Fibroblast of lung (primary cell): ENCODE results near the gene HMGCR. TPM values are rescaled to one million over a fixed set of nuclear protein-coding genes. Genes with fewer than 3 reads are reported as not detected.
"Not testable (repeated sequence)": the region's sequence is repeated elsewhere in the genome, so short reads cannot be mapped to it uniquely, and the experiment has no call there.

Experiments
- DNase-seq, 2 donors: peaks; one replicate each; pipeline versions ENCODE4 v3.0.0 to v3.0.0-alpha.2; 2010; ENCODE audit warnings: low read depth in 2 of 2
- H2AFZ ChIP-seq: 2 replicates; pipeline ENCODE4 v1.5.1; 2012; ENCODE audit warnings: low read length, control low read depth, inconsistent platforms
- H3K27ac ChIP-seq: 2 replicates; pipeline ENCODE4 v1.5.1; 2011; ENCODE audit warnings: low read length, control low read depth; ENCODE audit not compliant: insufficient read depth
- H3K27me3 ChIP-seq: 2 replicates; pipeline ENCODE4 v1.5.1; 2011; ENCODE audit warnings: mild to moderate bottlenecking, low read length; ENCODE audit not compliant: control insufficient read depth, insufficient read depth
- H3K36me3 ChIP-seq: 2 replicates; pipeline ENCODE4 v1.5.1; 2011; ENCODE audit warnings: low read length; ENCODE audit not compliant: control insufficient read depth, insufficient read depth
- H3K4me1 ChIP-seq: 2 replicates; pipeline ENCODE4 v1.5.1; 2011; ENCODE audit warnings: low read length; ENCODE audit not compliant: control insufficient read depth, insufficient read depth; ENCODE audit errors: extremely low read depth
- H3K4me2 ChIP-seq: 2 replicates; pipeline ENCODE4 v1.5.1; 2011; ENCODE audit warnings: low read length, control low read depth; ENCODE audit not compliant: insufficient read depth; ENCODE audit errors: extremely low read depth
- H3K4me3 ChIP-seq, 4 experiments: fragments of 200-600 bp in 1 of 4; sonication (generic) in 1 of 4; replicated peaks in 1 of 4; 2 replicates each; pipeline ENCODE4 v1.5.1; 2011 to 2016; ENCODE audit warnings: low read length in 4 of 4, low read depth in 3 of 4, mild to moderate bottlenecking in 3 of 4, control low read depth in 2 of 4, inconsistent platforms in 1 of 4, mixed read lengths in 1 of 4; ENCODE audit not compliant: insufficient read depth in 1 of 4; ENCODE audit errors: control extremely low read depth in 1 of 4
- H3K79me2 ChIP-seq: 2 replicates; pipeline ENCODE4 v1.5.1; 2012; ENCODE audit warnings: mild to moderate bottlenecking, low read length, inconsistent platforms; ENCODE audit not compliant: control insufficient read depth, insufficient read depth
- H3K9ac ChIP-seq: 2 replicates; pipeline ENCODE4 v1.5.1; 2011; ENCODE audit warnings: mild to moderate bottlenecking, low read length, control low read depth; ENCODE audit not compliant: insufficient read depth
- H3K9me3 ChIP-seq: 2 replicates; pipeline ENCODE4 v1.5.1; 2012; ENCODE audit warnings: low read depth, low read length; ENCODE audit not compliant: control insufficient read depth, insufficient read depth
- H4K20me1 ChIP-seq: 2 replicates; pipeline ENCODE4 v1.5.1; 2011; ENCODE audit warnings: low read length; ENCODE audit not compliant: control insufficient read depth, insufficient read depth; ENCODE audit errors: extremely low read depth
- EZH2 ChIP-seq: IDR thresholded peaks from 2 replicates; pipeline ENCODE4 v1.5.1; 2012; ENCODE audit warnings: low read length, control low read depth, mild to moderate bottlenecking; ENCODE audit errors: missing control alignments
- polyA minus RNA-seq: library from RNA; depleted of rRNA, polyadenylated mRNA; stranded (reverse); fragments of >200 nt; gene quantifications from 2 replicates; pipeline ENCODE4 v1.2.3, GENCODE V29; 2011; ENCODE audit warnings: low replicate concordance
- polyA plus RNA-seq, 2 donors: library from polyadenylated mRNA; depleted of rRNA in 1 of 2; stranded (reverse) in 1 of 2; unstranded in 1 of 2; fragments of >200 nt; gene quantifications; 2 replicates each; pipeline ENCODE4 v1.2.1, GENCODE V29; 2011 to 2012; ENCODE audit warnings: missing spikeins in 1 of 2
- total RNA-seq: library from RNA; depleted of rRNA; stranded (reverse); fragments of >200 nt; gene quantifications from 2 replicates; pipeline ENCODE4 v1.2.1, GENCODE V29; 2014
- TF ChIP-seq, protein P1 (sequence below), 2 donors: IDR thresholded peaks in 1 of 2; conservative IDR thresholded peaks in 1 of 2; 1 replicate in 1 of 2; 2 replicates in 1 of 2; pipeline ENCODE4 v1.5.1; 2011 to 2012; ENCODE audit warnings: low read length in 2 of 2, control low read depth in 1 of 2, inconsistent platforms in 1 of 2, low read depth in 1 of 2, mild to moderate bottlenecking in 1 of 2

The HMGCR gene
- total RNA-seq, result 100 and 225 TPM in 2 replicates
- 76.0 and 132 TPM in 2 replicates for polyA plus RNA-seq
- polyA plus RNA-seq (2012), result 44.8 and 91.0 TPM in 2 replicates
- 37.5 and 39.0 TPM in 2 replicates for polyA minus RNA-seq

GRCh38 chr5:75336615-75337336, at the start of gene HMGCR:
Gene HMGCR, plus strand, starts transcription at chr5:75337220. Its CDS starts 5,386 bp downstream, at chr5:75342606.
- Histone ChIP-seq H4K20me1 (peaks cover 7% of the 10 kb centered on the region), H3K9me3 (no peaks in the 10 kb centered on the region), H2AFZ (peak within 1 kb of the TSS; percentile 95), H3K4me1 (no peaks in the 10 kb centered on the region), H3K27ac (peak within 1 kb of the TSS; percentile 92), H3K27me3 (no peaks in the 10 kb centered on the region), H3K36me3 (no peaks in the 10 kb centered on the region), H3K79me2 (peaks cover 44% of the 10 kb centered on the region), H3K9ac (peak within 1 kb of the TSS; percentile 92), H3K4me3 (peak within 1 kb of the TSS; percentile 91 to 94 (median 92)), H3K4me2 (peak within 1 kb of the TSS; percentile 83)
- no peak for TF ChIP-seq EZH2
- TF ChIP-seq, protein P1, sequence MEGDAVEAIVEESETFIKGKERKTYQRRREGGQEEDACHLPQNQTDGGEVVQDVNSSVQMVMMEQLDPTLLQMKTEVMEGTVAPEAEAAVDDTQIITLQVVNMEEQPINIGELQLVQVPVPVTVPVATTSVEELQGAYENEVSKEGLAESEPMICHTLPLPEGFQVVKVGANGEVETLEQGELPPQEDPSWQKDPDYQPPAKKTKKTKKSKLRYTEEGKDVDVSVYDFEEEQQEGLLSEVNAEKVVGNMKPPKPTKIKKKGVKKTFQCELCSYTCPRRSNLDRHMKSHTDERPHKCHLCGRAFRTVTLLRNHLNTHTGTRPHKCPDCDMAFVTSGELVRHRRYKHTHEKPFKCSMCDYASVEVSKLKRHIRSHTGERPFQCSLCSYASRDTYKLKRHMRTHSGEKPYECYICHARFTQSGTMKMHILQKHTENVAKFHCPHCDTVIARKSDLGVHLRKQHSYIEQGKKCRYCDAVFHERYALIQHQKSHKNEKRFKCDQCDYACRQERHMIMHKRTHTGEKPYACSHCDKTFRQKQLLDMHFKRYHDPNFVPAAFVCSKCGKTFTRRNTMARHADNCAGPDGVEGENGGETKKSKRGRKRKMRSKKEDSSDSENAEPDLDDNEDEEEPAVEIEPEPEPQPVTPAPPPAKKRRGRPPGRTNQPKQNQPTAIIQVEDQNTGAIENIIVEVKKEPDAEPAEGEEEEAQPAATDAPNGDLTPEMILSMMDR (conservative IDR thresholded peaks at IDR 0.05 in 1 of 2, IDR thresholded peaks at IDR 0.05 in 1 of 2; ENCODE audit: low read depth in 1 of 2, low read length in 2 of 2), result peak in 1 of 2 donors; percentile 27
- peak; percentile 99 to 100 for DNase-seq

- H3K4me3 ChIP-seq, H3K4me2 ChIP-seq, H3K27ac ChIP-seq, H3K4me1 ChIP-seq, H3K9me3 ChIP-seq, DNase-seq, H3K79me2 ChIP-seq, H4K20me1 ChIP-seq, H3K9ac ChIP-seq, H3K27me3 ChIP-seq, H2AFZ ChIP-seq, H3K36me3 ChIP-seq: not testable (repeated sequence)
Measured at GRCh38 chr5:75291844-75292243, 45.2 kb upstream of the HMGCR start.

GRCh38 chr5:75300084-75300483, 36.9 kb upstream of the HMGCR start:
- no peak overlapping the region for H3K9ac ChIP-seq

More at GRCh38 chr5:75300084-75300483, 36.9 kb upstream of the HMGCR start:
- H2AFZ ChIP-seq, result no peak overlapping the region
- H3K27me3 ChIP-seq, result no peaks in the 10 kb centered on the region
- TF ChIP-seq, protein P1 (conservative IDR thresholded peaks at IDR 0.05 in 1 of 2, IDR thresholded peaks at IDR 0.05 in 1 of 2; ENCODE audit: low read depth in 1 of 2, low read length in 2 of 2), result no peak
- TF ChIP-seq EZH2, result no peak
- DNase-seq, result no peak
- H4K20me1 ChIP-seq, result no peaks in the 10 kb centered on the region
- no peak overlapping the region for H3K27ac ChIP-seq
- H3K4me3 ChIP-seq, result no peak overlapping the region
- H3K36me3 ChIP-seq, result no peaks in the 10 kb centered on the region
- no peaks in the 10 kb centered on the region for H3K79me2 ChIP-seq
- no peaks in the 10 kb centered on the region for H3K4me1 ChIP-seq
- H3K4me2 ChIP-seq, result no peak overlapping the region
- H3K9me3 ChIP-seq, result no peaks in the 10 kb centered on the region
